ENCODE results near the gene TPPP.

TPPP gene

DNA sequence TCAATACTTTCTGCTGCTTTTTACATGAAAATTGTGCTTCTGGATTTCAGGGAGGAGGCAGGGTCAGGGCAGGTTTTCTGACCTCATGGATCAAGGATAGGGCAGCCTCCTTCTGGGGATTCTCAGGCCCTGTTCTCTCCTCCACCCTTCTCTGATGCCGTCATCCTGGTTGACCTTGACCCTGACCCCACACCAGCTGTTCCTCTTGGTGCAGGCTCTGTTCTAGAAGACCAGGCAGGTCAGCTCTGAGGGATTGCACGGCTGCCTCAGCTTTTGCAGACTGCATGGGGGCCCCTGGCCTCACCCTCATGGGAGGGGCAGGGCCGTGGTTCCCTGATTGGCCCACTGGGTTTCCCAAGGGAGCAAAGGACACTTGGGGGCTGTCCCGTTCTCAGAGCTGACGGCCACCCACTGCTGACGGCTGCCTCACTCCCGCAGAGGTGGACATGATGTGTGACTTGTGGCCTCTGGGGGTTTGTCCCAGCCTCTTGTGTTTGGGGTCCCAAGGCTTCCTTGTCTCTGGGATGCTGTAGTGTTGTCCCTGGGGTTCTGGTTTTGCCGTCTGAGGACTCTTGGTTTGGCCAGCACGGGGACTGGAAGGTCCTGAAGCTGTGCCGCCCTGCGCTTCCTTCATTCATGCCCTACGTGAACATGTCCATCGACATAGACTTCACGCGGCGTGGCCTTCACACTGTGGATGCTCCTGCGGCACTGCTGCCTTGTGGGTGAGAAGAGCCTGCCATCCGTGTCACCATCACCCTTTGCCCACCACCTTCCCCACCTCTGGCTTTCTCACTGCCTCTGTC is 46.6 kb downstream of the TPPP start:
- TF ChIP-seq, protein P1, sequence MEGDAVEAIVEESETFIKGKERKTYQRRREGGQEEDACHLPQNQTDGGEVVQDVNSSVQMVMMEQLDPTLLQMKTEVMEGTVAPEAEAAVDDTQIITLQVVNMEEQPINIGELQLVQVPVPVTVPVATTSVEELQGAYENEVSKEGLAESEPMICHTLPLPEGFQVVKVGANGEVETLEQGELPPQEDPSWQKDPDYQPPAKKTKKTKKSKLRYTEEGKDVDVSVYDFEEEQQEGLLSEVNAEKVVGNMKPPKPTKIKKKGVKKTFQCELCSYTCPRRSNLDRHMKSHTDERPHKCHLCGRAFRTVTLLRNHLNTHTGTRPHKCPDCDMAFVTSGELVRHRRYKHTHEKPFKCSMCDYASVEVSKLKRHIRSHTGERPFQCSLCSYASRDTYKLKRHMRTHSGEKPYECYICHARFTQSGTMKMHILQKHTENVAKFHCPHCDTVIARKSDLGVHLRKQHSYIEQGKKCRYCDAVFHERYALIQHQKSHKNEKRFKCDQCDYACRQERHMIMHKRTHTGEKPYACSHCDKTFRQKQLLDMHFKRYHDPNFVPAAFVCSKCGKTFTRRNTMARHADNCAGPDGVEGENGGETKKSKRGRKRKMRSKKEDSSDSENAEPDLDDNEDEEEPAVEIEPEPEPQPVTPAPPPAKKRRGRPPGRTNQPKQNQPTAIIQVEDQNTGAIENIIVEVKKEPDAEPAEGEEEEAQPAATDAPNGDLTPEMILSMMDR (IDR thresholded peaks at IDR 0.05; ENCODE audit: low read depth, low read length), result no peak
- H3K4me3 ChIP-seq (ENCODE audit: low read depth, low read length), result no peak overlapping the region

- TF ChIP-seq, protein P1 (IDR thresholded peaks at IDR 0.05; ENCODE audit: low read depth, low read length), result no peak
- H3K4me3 ChIP-seq (ENCODE audit: low read depth, low read length), result no peak overlapping the region
These were observed 47.7 kb downstream of the TPPP start for GRCh38 chr5:645421-645820.

DNA sequence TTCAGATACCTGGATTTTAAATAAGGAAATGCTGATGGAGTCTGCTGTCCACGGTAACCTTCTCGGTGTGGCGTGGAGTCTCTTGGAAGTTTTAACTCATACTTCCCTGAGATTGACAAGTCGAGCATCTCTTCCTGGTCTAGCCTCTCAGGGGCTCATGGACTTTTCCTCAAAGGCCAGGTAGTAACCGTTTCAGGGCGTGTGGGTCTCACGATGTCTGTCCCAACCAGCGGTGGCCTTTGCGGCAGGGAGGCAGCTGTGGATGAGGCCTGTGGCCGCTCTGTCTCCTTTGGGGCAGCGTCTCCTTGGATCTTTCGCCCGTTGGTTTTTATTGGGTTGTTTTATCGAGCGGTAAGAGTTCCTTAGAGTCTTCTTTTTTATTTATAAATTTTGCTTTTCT is 48.2 kb downstream of the TPPP start:
- H3K4me3 ChIP-seq (ENCODE audit: low read depth, low read length), result no peak overlapping the region

GRCh38 chr5:644509-644908 is 48.6 kb downstream of the TPPP start:
- no peak overlapping the region for H3K4me3 ChIP-seq (ENCODE audit: low read depth, low read length)
- TF ChIP-seq, protein P1 (IDR thresholded peaks at IDR 0.05; ENCODE audit: low read depth, low read length), result no peak

More for the DNA sequence above, 48.2 kb downstream of the TPPP start:
- TF ChIP-seq, protein P1 (IDR thresholded peaks at IDR 0.05; ENCODE audit: low read depth, low read length), result no peak

GRCh38 chr5:643811-644271 is 49.3 kb downstream of the TPPP start:
- H3K4me3 ChIP-seq (ENCODE audit: low read depth, low read length), result no peak overlapping the region
- TF ChIP-seq, protein P1 (IDR thresholded peaks at IDR 0.05; ENCODE audit: low read depth, low read length), result no peak

DNA sequence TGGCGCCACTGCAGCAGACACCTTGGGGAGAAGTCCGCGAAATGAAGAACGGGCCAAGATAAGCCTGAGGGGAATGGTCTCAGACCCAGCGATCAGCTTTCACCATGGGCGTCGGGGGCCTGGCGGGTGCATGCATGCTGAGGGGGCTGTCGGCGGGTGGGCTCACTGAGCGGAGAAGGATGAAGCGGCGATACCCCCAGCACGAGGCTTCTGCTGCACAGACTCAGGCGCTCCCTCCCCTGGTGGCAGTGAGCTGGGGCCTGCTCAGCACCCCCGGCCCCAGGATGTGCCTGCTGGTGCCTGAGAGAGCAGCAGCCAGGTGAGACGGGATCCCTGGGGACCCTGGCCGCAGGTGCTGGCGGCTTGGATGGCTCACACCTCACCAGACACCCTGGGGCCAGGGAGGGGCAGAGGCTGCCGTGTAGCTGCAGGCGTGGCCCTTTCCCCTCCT is 49.8 kb downstream of the TPPP start:
- H3K4me3 ChIP-seq (ENCODE audit: low read depth, low read length), result no peak overlapping the region
- TF ChIP-seq, protein P1 (IDR thresholded peaks at IDR 0.05; ENCODE audit: low read depth, low read length), result no peak

- no peak overlapping the region for H3K4me3 ChIP-seq (ENCODE audit: low read depth, low read length)
- TF ChIP-seq, protein P1 (IDR thresholded peaks at IDR 0.05; ENCODE audit: low read depth, low read length), result no peak
These were observed 50.7 kb downstream of the TPPP start for GRCh38 chr5:642481-642880.

Measured in WI38 (cell line).